Ovary (tissue), 9 donors: ENCODE measurements around the gene PTCH1. TPM values are rescaled to one million over a fixed set of nuclear protein-coding genes. Genes with fewer than 3 reads are reported as not detected.

Experiments
- DNase-seq, 5 donors: peaks; one replicate each; pipeline ENCODE4 v3.0.0-alpha.2; 2019 to 2020
- H3K27ac ChIP-seq, 2 donors: fragments of 200-600 bp; one replicate each; pipeline versions ENCODE4 v1.5.1 to v1.8.0; 2019 to 2022
- H3K27me3 ChIP-seq: fragments of 200-600 bp; one replicate; pipeline ENCODE4 v1.8.0; 2022
- H3K36me3 ChIP-seq: fragments of 200-600 bp; sonication (generic); one replicate; pipeline ENCODE4 v1.5.1; 2019
- H3K4me1 ChIP-seq: one replicate; pipeline ENCODE4 v1.8.1; 2013; ENCODE audit warnings: mild to moderate bottlenecking, moderate library complexity; ENCODE audit not compliant: insufficient read depth
- H3K4me3 ChIP-seq: fragments of 200-600 bp; sonication (generic); one replicate; pipeline ENCODE4 v1.5.1; 2017
- H3K9me3 ChIP-seq, 2 donors: fragments of 200-600 bp in 1 of 2; sonication (generic) in 1 of 2; one replicate each; pipeline versions ENCODE4 v1.5.1 to v1.8.1; 2013 to 2019; ENCODE audit warnings: mild to moderate bottlenecking in 1 of 2, moderate library complexity in 1 of 2
- EP300 ChIP-seq: sonication (generic); formaldehyde crosslinking; IDR thresholded peaks from one replicate; pipeline ENCODE4 v1.6.1; 2017; ENCODE audit warnings: antibody characterized with exemption
- POLR2A ChIP-seq: fragments of 450-650 bp; IDR thresholded peaks from one replicate; pipeline ENCODE4 v1.6.1; 2017; ENCODE audit warnings: antibody characterized with exemption, mild to moderate bottlenecking, moderate library complexity
- WGBS, 3 donors: extraction: QIAGEN DNeasy Blood & Tissue Kit in 1 of 3; methylation state at CpG; one replicate each; pipeline versions ENCODE4 v1.1.5 to v1.1.7; 2013 to 2017; 5-methylcytosine and 5-hydroxymethylcytosine counted together
- intact Hi-C, 4 donors: fragments of 100-400 bp; cut with DNase I; formaldehyde crosslinking; loops; one replicate each; pipeline versions ENCODE4 v1.11.0 to v1.15.1; 2022 to 2023
- polyA plus RNA-seq, 2 donors: library from polyadenylated mRNA; stranded (reverse); fragments of 200-250 nt in 1 of 2; fragments of 350-450 nt in 1 of 2; fragmentation: Illumina TruSeq in 1 of 2; extraction: RNeasy Lipid Tissue Mini Kit (QIAGEN cat#74804) in 1 of 2; gene quantifications; one replicate each; pipeline ENCODE4 v1.2.3, GENCODE V29; 2013 to 2014
- total RNA-seq, 7 donors: library from RNA; depleted of rRNA in 2 of 7; stranded (reverse); fragments of >200 nt in 2 of 7; fragmentation: NEBNext Ultra II Directional in 3 of 7; extraction: Animal tissue kit (Norgen Biotek cat#: 25700) in 3 of 7; gene quantifications; one replicate each; pipeline versions ENCODE4 v1.1.0 to v1.2.4, GENCODE V29; 2016 to 2023
- TF ChIP-seq, protein P1 (sequence below), 3 donors: fragments of 450-650 bp in 2 of 3; fragments of 200-600 bp in 1 of 3; IDR thresholded peaks; one replicate each; pipeline versions ENCODE4 v1.5.1 to v1.8.0; 2016 to 2022; ENCODE audit warnings: antibody characterized with exemption in 3 of 3, mild to moderate bottlenecking in 1 of 3
- donor health status: DM: no; HTN: no; CAD: no; lungs with moderate emphysema.
- donor health status: DM: no; HTN: no; CAD: no.
- donor health status: Bipolar disorder and iron deficiency.
- donor health status: DM: yes; HTN: yes; CAD: no.
- donor health status: DM: no; HTN: no; CAD: no.
- donor health status: DM: yes; HTN: yes; CAD: no.

PTCH1 gene
- total and polyA plus RNA-seq, 9 donors, result 6.4 to 24.3 (median 13.5) TPM

DNA sequence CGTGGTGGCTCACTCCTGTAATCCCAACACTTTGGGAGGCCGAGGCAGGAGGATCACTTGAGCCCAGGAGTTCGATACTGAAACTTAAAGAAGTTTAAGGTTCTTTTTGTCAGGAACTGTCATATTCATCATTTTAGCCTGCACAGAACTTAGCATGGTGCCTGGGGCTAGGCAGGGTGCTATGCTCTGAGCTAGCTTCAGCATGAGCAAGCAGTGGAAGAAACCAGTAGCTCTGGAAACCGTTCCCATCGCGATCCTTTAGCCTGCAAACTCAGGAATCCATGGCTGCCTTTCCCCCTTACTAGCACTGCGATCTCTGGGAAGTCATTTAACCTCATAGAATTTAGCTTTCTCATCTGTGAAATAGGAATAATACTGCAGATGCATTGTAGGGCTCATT, 80.4 kb downstream of the PTCH1 start:
- no peaks in the 10 kb centered on the region for H3K36me3 ChIP-seq
- H3K4me1 ChIP-seq, result no peaks in the 10 kb centered on the region
- no peak for TF ChIP-seq EP300
- TF ChIP-seq POLR2A, result no peak
- intact Hi-C loops, result no loop called here
- no peak for DNase-seq
- whole genome bisulfite sequencing, 3 donors, result 96 to 99% (median 97%) methylated on average over 7 of the region's 7 CpGs
- no peaks in the 10 kb centered on the region for H3K27me3 ChIP-seq
- no peak overlapping the region for H3K27ac ChIP-seq
- no peaks in the 10 kb centered on the region for H3K9me3 ChIP-seq
- H3K4me3 ChIP-seq, result no peak overlapping the region

DNA sequence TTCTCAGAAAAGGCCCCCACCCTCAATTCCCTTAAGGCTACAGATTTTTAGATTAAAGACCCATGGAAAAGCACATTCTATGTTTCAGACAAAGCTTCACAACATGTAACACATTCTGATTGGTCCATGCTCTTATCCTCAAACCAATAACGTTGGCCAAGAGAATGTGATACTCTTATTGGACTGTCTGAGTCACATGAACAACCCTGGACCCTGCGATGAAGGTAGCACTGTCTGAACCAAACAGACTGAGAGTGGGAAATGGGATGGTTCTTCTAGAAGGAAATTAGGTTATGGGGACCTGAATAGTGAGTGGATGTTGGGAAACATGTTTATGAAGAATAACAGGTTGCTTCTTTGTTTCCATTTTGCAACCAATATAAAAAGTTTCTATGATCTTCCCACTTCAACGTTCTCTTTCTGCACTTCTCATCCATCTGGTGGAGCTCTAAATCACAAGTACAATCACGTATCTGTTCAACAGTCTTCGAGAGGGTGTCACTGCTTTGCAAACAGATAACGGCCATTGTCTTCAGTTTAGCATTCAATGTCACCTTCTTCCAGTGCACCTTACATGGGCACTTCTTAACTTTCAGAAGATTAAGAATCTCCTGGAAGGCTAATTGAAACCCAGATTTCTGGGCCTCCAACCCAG, 81.6 kb downstream of the PTCH1 start:
- DNase-seq, result no peak
- intact Hi-C loops, result no loop called here
- no peaks in the 10 kb centered on the region for H3K36me3 ChIP-seq
- no peaks in the 10 kb centered on the region for H3K9me3 ChIP-seq
- H3K27me3 ChIP-seq, result no peaks in the 10 kb centered on the region
- H3K4me3 ChIP-seq, result no peak overlapping the region
- WGBS, 3 donors, result 77 to 83% (median 80%) methylated on average over 6 of the region's 6 CpGs
- H3K27ac ChIP-seq, result no peak overlapping the region
- H3K4me1 ChIP-seq, result no peaks in the 10 kb centered on the region
- TF ChIP-seq, protein P1, sequence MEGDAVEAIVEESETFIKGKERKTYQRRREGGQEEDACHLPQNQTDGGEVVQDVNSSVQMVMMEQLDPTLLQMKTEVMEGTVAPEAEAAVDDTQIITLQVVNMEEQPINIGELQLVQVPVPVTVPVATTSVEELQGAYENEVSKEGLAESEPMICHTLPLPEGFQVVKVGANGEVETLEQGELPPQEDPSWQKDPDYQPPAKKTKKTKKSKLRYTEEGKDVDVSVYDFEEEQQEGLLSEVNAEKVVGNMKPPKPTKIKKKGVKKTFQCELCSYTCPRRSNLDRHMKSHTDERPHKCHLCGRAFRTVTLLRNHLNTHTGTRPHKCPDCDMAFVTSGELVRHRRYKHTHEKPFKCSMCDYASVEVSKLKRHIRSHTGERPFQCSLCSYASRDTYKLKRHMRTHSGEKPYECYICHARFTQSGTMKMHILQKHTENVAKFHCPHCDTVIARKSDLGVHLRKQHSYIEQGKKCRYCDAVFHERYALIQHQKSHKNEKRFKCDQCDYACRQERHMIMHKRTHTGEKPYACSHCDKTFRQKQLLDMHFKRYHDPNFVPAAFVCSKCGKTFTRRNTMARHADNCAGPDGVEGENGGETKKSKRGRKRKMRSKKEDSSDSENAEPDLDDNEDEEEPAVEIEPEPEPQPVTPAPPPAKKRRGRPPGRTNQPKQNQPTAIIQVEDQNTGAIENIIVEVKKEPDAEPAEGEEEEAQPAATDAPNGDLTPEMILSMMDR (IDR thresholded peaks at IDR 0.05), result no peak
- TF ChIP-seq POLR2A (no peak), EP300 (no peak)

DNA sequence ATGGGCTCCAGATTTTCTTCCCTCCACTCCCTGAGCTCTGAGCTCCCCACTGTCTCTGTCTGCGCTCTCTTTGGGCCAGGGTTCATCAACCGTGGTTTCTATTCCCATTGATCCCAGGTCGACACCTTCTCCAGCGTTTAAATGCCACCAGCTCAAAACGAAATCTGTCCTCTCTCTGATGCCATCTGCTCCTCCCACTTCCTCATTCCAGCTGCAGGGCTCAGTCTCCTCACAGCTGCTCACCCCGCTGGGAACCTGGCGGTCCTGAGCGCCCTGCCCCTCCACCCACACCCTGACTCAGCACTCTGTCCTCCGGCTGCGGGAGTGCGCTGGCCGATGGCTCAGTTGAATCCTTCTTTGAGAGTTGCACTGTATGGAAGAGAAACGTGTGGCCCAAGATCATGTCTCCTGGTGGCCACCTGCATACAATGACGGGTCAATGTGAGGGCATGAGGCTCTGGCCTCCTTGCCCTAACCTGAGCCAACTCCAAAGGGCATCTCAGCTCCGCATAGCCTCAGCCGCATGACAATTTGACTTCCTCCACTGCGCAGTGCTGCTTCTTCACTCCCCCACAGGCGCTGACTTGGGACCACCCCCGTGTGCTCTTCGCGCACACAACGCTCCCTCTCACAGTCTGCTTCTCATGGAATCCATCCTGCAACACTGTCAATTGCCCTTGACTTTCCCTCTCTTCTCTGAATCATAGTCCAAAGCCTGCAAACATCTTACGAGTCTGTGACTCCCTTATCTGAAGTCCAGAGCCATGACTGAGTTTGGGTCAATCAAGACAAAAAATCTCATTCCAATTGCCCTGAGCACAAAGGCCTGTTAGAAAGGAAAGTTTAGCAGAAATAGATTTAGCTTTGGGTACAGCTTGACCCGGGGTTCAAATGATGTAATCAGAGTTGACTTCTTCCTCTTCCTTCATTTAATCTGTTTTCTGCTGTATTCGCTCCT, 82.4 kb downstream of the PTCH1 start:
- H3K27me3 ChIP-seq, result no peaks in the 10 kb centered on the region
- no peaks in the 10 kb centered on the region for H3K4me1 ChIP-seq
- H3K36me3 ChIP-seq, result no peaks in the 10 kb centered on the region
- 83 to 89% (median 88%) methylated on average over 25 of the region's 25 CpGs for WGBS, 3 donors
- intact Hi-C loops, result no loop called here
- no peak overlapping the region for H3K27ac ChIP-seq
- no peak overlapping the region for H3K4me3 ChIP-seq
- TF ChIP-seq POLR2A (no peak), EP300 (no peak)
- TF ChIP-seq, protein P1 (IDR thresholded peaks at IDR 0.05), result no peak
- DNase-seq, result no peak
- no peaks in the 10 kb centered on the region for H3K9me3 ChIP-seq

DNA sequence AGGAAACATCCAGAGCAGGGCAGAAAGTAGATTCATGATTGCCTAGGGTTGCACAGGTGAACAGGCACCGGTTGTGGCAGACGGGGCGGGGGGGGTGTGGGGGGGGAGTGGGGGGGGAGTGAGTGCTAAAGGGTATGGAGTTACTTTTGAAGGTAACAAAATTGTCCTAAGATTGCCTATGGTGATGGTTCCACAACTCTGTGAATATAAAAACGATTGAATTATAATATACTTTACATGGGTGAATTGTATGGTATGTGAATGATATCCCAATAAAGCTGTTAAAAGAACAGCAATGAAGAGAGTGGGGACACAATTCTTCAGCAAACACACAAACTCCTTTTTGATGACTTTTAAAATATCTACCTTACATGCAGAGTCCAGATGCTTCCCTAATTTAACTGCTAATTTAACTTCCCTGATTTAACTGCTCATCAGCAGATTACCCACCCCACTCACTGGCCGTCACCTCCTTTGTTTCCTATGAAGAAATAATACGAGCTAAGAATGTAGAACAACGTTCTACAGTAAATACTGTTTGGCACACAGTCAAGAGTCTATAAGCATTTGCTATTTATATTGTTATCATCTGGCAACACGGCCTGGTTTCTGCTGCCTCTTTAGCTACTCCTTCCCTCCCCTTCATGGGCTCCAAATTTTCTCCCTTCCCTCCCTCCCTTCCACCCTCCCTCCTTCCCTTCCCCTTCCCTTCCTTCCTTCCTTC, 83.5 kb downstream of the PTCH1 start:
- Histone ChIP-seq H3K27me3 (no peaks in the 10 kb centered on the region), H3K36me3 (no peaks in the 10 kb centered on the region), H3K9me3 (no peaks in the 10 kb centered on the region), H3K4me3 (no peak overlapping the region), H3K27ac (no peak overlapping the region), H3K4me1 (no peaks in the 10 kb centered on the region)
- no peak for TF ChIP-seq POLR2A
- TF ChIP-seq, protein P1 (IDR thresholded peaks at IDR 0.05), result no peak
- TF ChIP-seq EP300, result no peak
- 41 to 46% (median 42%) methylated on average over 8 of the region's 8 CpGs for WGBS, 3 donors
- intact Hi-C loops, result no loop called here
- DNase-seq, result no peak
